OCI-LY1 (cell line): Measurements from ENCODE around the gene CMPK1.

Source experiments
- H2AFZ ChIP-seq: fragments of 200-600 bp; sonication (generic), shearing (Covaris generic); 2 replicates; pipeline ENCODE4 v1.6.0; 2014; ENCODE audit warnings: antibody characterized with exemption, mild to moderate bottlenecking, low read length
- H3F3A ChIP-seq: fragments of 200-600 bp; sonication (generic), shearing (Covaris generic); 2 replicates; pipeline ENCODE4 v1.6.0; 2014; ENCODE audit warnings: mild to moderate bottlenecking, antibody characterized with exemption, low read length, moderate library complexity; ENCODE audit not compliant: insufficient read depth
- H3K27ac ChIP-seq: fragments of 200-600 bp; sonication (generic); 2 replicates; pipeline ENCODE4 v1.5.1; 2014; ENCODE audit warnings: low read length, mixed run types, mild to moderate bottlenecking, low read depth; ENCODE audit not compliant: poor library complexity, severe bottlenecking
- H3K27me3 ChIP-seq: fragments of 200-600 bp; sonication (generic); 2 replicates; pipeline ENCODE4 v1.6.0; 2014; ENCODE audit warnings: antibody characterized with exemption, mild to moderate bottlenecking, low read length, moderate library complexity; ENCODE audit not compliant: insufficient read depth
- H3K36me3 ChIP-seq: fragments of 200-600 bp; sonication (generic); 2 replicates; pipeline ENCODE4 v1.6.1; 2014; ENCODE audit warnings: mild to moderate bottlenecking, antibody characterized with exemption, low read length, moderate library complexity, mixed read lengths; ENCODE audit not compliant: insufficient read depth
- H3K4me1 ChIP-seq: fragments of 200-600 bp; sonication (generic); 2 replicates; pipeline ENCODE4 v1.5.1; 2014; ENCODE audit warnings: mild to moderate bottlenecking, low read length, moderate library complexity; ENCODE audit not compliant: insufficient read depth, severe bottlenecking
- H3K4me2 ChIP-seq: fragments of 200-600 bp; sonication (generic), shearing (Covaris generic); 2 replicates; pipeline ENCODE4 v1.6.1; 2014; ENCODE audit warnings: low read length
- H3K4me3 ChIP-seq: fragments of 200-600 bp; sonication (generic); 2 replicates; pipeline ENCODE4 v1.5.1; 2014; ENCODE audit warnings: low read length, low read depth, mild to moderate bottlenecking, mixed read lengths; ENCODE audit not compliant: poor library complexity, severe bottlenecking
- H3K79me2 ChIP-seq: fragments of 200-600 bp; shearing (Covaris generic); 2 replicates; pipeline ENCODE4 v1.6.1; 2016; ENCODE audit warnings: mixed run types, low read length, mixed read lengths; ENCODE audit not compliant: insufficient read depth
- H3K9ac ChIP-seq: fragments of 200-600 bp; sonication (generic), shearing (Covaris generic); 2 replicates; pipeline ENCODE4 v1.6.1; 2014; ENCODE audit warnings: mild to moderate bottlenecking, low read length, mixed read lengths
- H3K9me2 ChIP-seq: fragments of 200-600 bp; sonication (generic), shearing (Covaris generic); 2 replicates; pipeline ENCODE4 v1.6.1; 2014; ENCODE audit warnings: low read depth, mild to moderate bottlenecking, low read length, mixed read lengths
- H3K9me3 ChIP-seq: fragments of 200-600 bp; shearing (Covaris generic); 2 replicates; pipeline ENCODE4 v1.6.1; 2014; ENCODE audit warnings: low read length, mixed read lengths
- H4K20me1 ChIP-seq: fragments of 200-600 bp; sonication (generic), shearing (Covaris generic); 2 replicates; pipeline ENCODE4 v1.6.0; 2016; ENCODE audit warnings: mild to moderate bottlenecking, low read length; ENCODE audit not compliant: insufficient read depth
- CTCF ChIP-seq: fragments of 200-600 bp; sonication (generic), shearing (Covaris generic); IDR thresholded peaks from 2 replicates; pipeline ENCODE4 v1.5.1; 2017; ENCODE audit warnings: mild to moderate bottlenecking, antibody characterized with exemption, low read length, moderate library complexity, mixed read lengths
- EZH2 ChIP-seq: fragments of 200-600 bp; sonication (generic), shearing (Covaris generic); IDR thresholded peaks from 2 replicates; pipeline ENCODE4 v1.8.0; 2017; ENCODE audit warnings: borderline replicate concordance, mixed run types, mild to moderate bottlenecking, antibody characterized with exemption, low read length, moderate library complexity, mixed read lengths

Gene CMPK1

GRCh38 chr1:47393141-47393540 is 59.6 kb downstream of the CMPK1 start:
- H3K36me3 ChIP-seq = no peaks in the 10 kb centered on the region
- H3K27ac ChIP-seq = no peak overlapping the region
- no peaks in the 10 kb centered on the region for H3F3A ChIP-seq
- no peak overlapping the region for H3K4me3 ChIP-seq
- H3K27me3 ChIP-seq = no peaks in the 10 kb centered on the region
- TF ChIP-seq EZH2 (no peak), CTCF (no peak)
- H3K9ac ChIP-seq = no peak overlapping the region
- H3K4me2 ChIP-seq = no peak overlapping the region
- no peak overlapping the region for H2AFZ ChIP-seq
- no peaks in the 10 kb centered on the region for H3K4me1 ChIP-seq
- H3K9me3 ChIP-seq = no peaks in the 10 kb centered on the region
- H4K20me1 ChIP-seq = no peaks in the 10 kb centered on the region
- H3K79me2 ChIP-seq = no peaks in the 10 kb centered on the region
- H3K9me2 ChIP-seq = no peaks in the 10 kb centered on the region

- Histone ChIP-seq H3K9ac (no peak overlapping the region), H3K79me2 (no peaks in the 10 kb centered on the region), H3K27me3 (no peaks in the 10 kb centered on the region), H3K4me1 (no peaks in the 10 kb centered on the region), H3K27ac (no peak overlapping the region), H4K20me1 (no peaks in the 10 kb centered on the region), H3F3A (no peaks in the 10 kb centered on the region), H3K9me3 (no peaks in the 10 kb centered on the region), H2AFZ (no peak overlapping the region), H3K36me3 (no peaks in the 10 kb centered on the region), H3K4me3 (no peak overlapping the region), H3K4me2 (no peak overlapping the region), H3K9me2 (no peaks in the 10 kb centered on the region)
- TF ChIP-seq CTCF (no peak), EZH2 (no peak)
Measured at GRCh38 chr1:47395433-47395832, 61.8 kb downstream of the CMPK1 start.

GRCh38 chr1:47396671-47397196 is 63.1 kb downstream of the CMPK1 start:
- Histone ChIP-seq H2AFZ (no peak overlapping the region), H3K4me1 (no peaks in the 10 kb centered on the region), H3K36me3 (no peaks in the 10 kb centered on the region), H3K9me3 (no peaks in the 10 kb centered on the region), H3K9ac (no peak overlapping the region), H3K27me3 (no peaks in the 10 kb centered on the region), H3K4me2 (no peak overlapping the region), H3K79me2 (no peaks in the 10 kb centered on the region), H3K27ac (no peak overlapping the region), H4K20me1 (no peaks in the 10 kb centered on the region), H3K4me3 (no peak overlapping the region), H3K9me2 (no peaks in the 10 kb centered on the region), H3F3A (no peaks in the 10 kb centered on the region)
- TF ChIP-seq EZH2 = no peak
- no peak for TF ChIP-seq CTCF
